K562 (cell line): Measurements from ENCODE around the gene HPSE2. TPM values are rescaled to one million over a fixed set of nuclear protein-coding genes. Genes with fewer than 3 reads are reported as not detected.
A peak's percentile ranks its signal among the peaks of the same experiment; 100 is the strongest.

Experiments
- CBX5 ChIP-seq: IDR thresholded peaks from 2 replicates; pipeline ENCODE4 v1.6.1; 2014; ENCODE audit warnings: low read depth, borderline replicate concordance
- GATAD2A ChIP-seq: fragments of 450-650 bp; IDR thresholded peaks from 2 replicates; pipeline ENCODE4 v1.6.1; 2017
- GTF2A2 ChIP-seq: IDR thresholded peaks from 2 replicates; pipeline ENCODE4 v1.6.1; 2016; ENCODE audit warnings: mild to moderate bottlenecking, missing genetic modification characterization, missing compliant biosample characterization
- HMG20A ChIP-seq: fragments of 450-650 bp; formaldehyde crosslinking; conservative IDR thresholded peaks from 2 replicates; pipeline ENCODE4 v1.4.0; 2020; ENCODE audit warnings: mild to moderate bottlenecking, mixed read lengths
- HNRNPH1 ChIP-seq: fragments of 200-400 bp; formaldehyde crosslinking; optimal IDR thresholded peaks from 2 replicates; pipeline ENCODE3; 2017; ENCODE audit warnings: low read depth, mild to moderate bottlenecking, low read length, moderate library complexity
- KAT2B ChIP-seq: IDR thresholded peaks from one replicate; pipeline ENCODE4 v1.6.1; 2012; ENCODE audit warnings: low read depth, mild to moderate bottlenecking, control low read depth, inconsistent platforms, low read length, moderate library complexity
- L3MBTL2 ChIP-seq: fragments of 450-650 bp; IDR thresholded peaks from 2 replicates; pipeline ENCODE4 v1.6.1; 2016; ENCODE audit warnings: mild to moderate bottlenecking, moderate library complexity
- MECOM ChIP-seq: fragments of 250-450 bp; sonication (Bioruptor Pico); IDR thresholded peaks from 2 replicates; pipeline ENCODE4 v1.8.0; 2022; ENCODE audit warnings: inconsistent platforms
- RFX5 ChIP-seq: IDR thresholded peaks from 2 replicates; pipeline ENCODE4 v1.6.1; 2011; ENCODE audit warnings: low read depth, mild to moderate bottlenecking, improper control_type of control experiment, low read length
- TAF9B ChIP-seq: fragments of 450-650 bp; IDR thresholded peaks from 2 replicates; pipeline ENCODE4 v1.6.1; 2018; ENCODE audit warnings: mild to moderate bottlenecking; ENCODE audit not compliant: partially characterized antibody
- TBP ChIP-seq: optimal IDR thresholded peaks from 2 replicates; pipeline ENCODE3; 2011; ENCODE audit warnings: low read depth, low read length, improper control_type of control experiment
- TCF3 ChIP-seq: sonication (generic); formaldehyde crosslinking; IDR thresholded peaks from 2 replicates; pipeline ENCODE4 v1.4.0; 2020; ENCODE audit warnings: mild to moderate bottlenecking, missing genetic modification reagents
- ZFP1 ChIP-seq: fragments of 450-650 bp; formaldehyde crosslinking; IDR thresholded peaks from 2 replicates; pipeline ENCODE4 v1.4.0; 2020; ENCODE audit warnings: mild to moderate bottlenecking, mixed read lengths
- ZFP30 ChIP-seq: fragments of 250-450 bp; sonication (Bioruptor Pico); IDR thresholded peaks from 2 replicates; pipeline ENCODE4 v1.8.0; 2022; ENCODE audit warnings: moderate library complexity, mild to moderate bottlenecking, inconsistent platforms, borderline replicate concordance
- ZFPM2 ChIP-seq: fragments of 250-450 bp; sonication (Bioruptor Pico); IDR thresholded peaks from 2 replicates; pipeline ENCODE4 v1.5.1; 2022; ENCODE audit warnings: mild to moderate bottlenecking
- ZNF133 ChIP-seq: fragments of 250-450 bp; sonication (Bioruptor Pico); IDR thresholded peaks from 2 replicates; pipeline ENCODE4 v1.4.0; 2020; ENCODE audit warnings: mild to moderate bottlenecking
- ZNF778 ChIP-seq: fragments of 450-650 bp; formaldehyde crosslinking; IDR thresholded peaks from 2 replicates; pipeline ENCODE4 v1.4.0; 2020; ENCODE audit warnings: mild to moderate bottlenecking, moderate library complexity
- polyA plus RNA-seq, 8 experiments: library from polyadenylated mRNA; depleted of rRNA in 4 of 8; stranded (reverse) in 5 of 8; unstranded in 3 of 8; fragments of >200 nt; fragmentation: Nextera tagmentation in 2 of 8; fragmentation: Illumina TruSeq in 1 of 8; extraction: Ambion mirVana in 2 of 8; extraction: Trizol in 1 of 8; gene quantifications; 2 replicates each; pipeline versions ENCODE4 v1.2.1 to v1.2.3, GENCODE V29; 2011 to 2014; ENCODE audit warnings: inconsistent platforms in 1 of 8, missing spikeins in 1 of 8
- total RNA-seq, 7 experiments: library from RNA; depleted of rRNA in 6 of 7; stranded (reverse); fragments of >200 nt in 6 of 7; fragmentation: Illumina TruSeq in 2 of 7; extraction: Trizol in 2 of 7; gene quantifications; 2 replicates each; pipeline versions ENCODE4 v1.2.1 to v1.2.3, GENCODE V29; 2011 to 2021; ENCODE audit warnings: low replicate concordance in 1 of 7
- TF ChIP-seq, protein P1 (sequence below): conservative IDR thresholded peaks from 2 replicates; pipeline ENCODE4 v1.6.1; 2011; ENCODE audit warnings: low read depth, mild to moderate bottlenecking, low read length; ENCODE audit not compliant: control insufficient read depth
- TF ChIP-seq, protein P2 (sequence below): sonication (generic); formaldehyde crosslinking; IDR thresholded peaks from 2 replicates; pipeline ENCODE4 v1.8.1; 2023; ENCODE audit warnings: mild to moderate bottlenecking, missing genetic modification reagents
- TF ChIP-seq, protein P3 (sequence below): fragments of 250-450 bp; sonication (Bioruptor Pico); IDR thresholded peaks from 2 replicates; pipeline ENCODE4 v1.4.0; 2020; ENCODE audit warnings: mild to moderate bottlenecking, moderate library complexity
- TF ChIP-seq, protein P4 (sequence below): fragments of 250-450 bp; sonication (Bioruptor Pico); IDR thresholded peaks from 2 replicates; pipeline ENCODE4 v1.5.0; 2021; ENCODE audit warnings: mild to moderate bottlenecking, moderate library complexity

Gene HPSE2
- total and polyA plus RNA-seq, 9 of the 15 experiments (the other 6 are each of a cell fraction or from before 2014, with no cell fraction given) = 0.03 to 0.10 (median 0.04) TPM; not detected in 2

DNA sequence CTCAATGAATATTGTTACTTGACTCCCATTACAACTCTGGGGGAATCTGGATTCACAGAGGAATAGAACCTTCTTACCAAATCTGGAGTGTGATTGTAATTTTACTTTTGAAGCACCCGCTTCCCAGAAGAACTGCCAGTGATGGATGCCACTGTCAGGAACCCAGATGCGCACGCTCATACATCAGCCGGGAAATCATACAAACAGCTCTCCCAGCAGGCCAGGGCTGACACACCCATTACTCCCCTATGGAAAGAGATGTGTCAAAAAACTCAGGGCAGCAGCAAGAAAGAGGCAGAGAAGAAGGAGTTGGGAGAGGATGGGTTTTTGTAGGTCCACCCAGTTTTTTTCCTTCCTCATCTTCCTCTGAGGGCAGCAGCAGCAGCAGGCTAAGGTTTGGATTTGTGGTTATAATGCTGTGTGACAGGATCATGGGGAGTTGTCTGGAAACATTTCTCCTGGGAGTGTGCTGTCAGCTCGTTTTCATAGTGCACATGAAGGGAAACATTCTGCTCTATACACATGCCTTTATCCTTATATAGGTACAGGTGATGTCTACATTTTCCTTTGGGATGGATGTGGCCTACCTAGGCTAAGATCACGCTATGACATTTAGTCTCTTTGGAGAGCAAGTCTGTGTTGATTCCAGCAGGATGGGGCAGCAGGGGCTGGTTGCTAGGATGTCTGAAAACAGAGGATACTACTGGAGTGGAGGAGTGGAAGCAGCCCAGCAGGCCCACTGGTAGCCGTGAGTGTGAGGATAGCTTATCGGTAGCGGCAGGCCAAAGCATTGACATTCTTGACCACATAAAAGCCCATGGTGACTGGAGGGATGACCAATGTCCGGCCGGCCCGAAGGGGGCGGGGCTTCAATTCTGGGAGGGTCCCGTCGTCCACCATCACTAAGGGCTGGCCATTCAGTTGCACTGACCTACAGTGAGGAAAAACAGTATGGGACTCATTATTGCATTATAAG lies 776.6 kb downstream of the HPSE2 start (continued):
- TF ChIP-seq ZNF133 (CRISPR knock-in tag) = no peak
- TF ChIP-seq, protein P1, sequence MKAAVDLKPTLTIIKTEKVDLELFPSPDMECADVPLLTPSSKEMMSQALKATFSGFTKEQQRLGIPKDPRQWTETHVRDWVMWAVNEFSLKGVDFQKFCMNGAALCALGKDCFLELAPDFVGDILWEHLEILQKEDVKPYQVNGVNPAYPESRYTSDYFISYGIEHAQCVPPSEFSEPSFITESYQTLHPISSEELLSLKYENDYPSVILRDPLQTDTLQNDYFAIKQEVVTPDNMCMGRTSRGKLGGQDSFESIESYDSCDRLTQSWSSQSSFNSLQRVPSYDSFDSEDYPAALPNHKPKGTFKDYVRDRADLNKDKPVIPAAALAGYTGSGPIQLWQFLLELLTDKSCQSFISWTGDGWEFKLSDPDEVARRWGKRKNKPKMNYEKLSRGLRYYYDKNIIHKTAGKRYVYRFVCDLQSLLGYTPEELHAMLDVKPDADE = peak; percentile 67; the same call in 1 of the 2 replicates
- TF ChIP-seq ZFP30 (CRISPR knock-in tag) = no peak
- TF ChIP-seq TBP = peak; percentile 24
- TF ChIP-seq GATAD2A = no peak
- TF ChIP-seq KAT2B = no peak
- TF ChIP-seq TAF9B = peak; percentile 15
- TF ChIP-seq HMG20A (CRISPR knock-in tag) = no peak
- no peak; the same call in 1 of the 2 replicates for TF ChIP-seq L3MBTL2
- no peak for TF ChIP-seq ZFP1 (CRISPR knock-in tag)
- TF ChIP-seq, protein P2, sequence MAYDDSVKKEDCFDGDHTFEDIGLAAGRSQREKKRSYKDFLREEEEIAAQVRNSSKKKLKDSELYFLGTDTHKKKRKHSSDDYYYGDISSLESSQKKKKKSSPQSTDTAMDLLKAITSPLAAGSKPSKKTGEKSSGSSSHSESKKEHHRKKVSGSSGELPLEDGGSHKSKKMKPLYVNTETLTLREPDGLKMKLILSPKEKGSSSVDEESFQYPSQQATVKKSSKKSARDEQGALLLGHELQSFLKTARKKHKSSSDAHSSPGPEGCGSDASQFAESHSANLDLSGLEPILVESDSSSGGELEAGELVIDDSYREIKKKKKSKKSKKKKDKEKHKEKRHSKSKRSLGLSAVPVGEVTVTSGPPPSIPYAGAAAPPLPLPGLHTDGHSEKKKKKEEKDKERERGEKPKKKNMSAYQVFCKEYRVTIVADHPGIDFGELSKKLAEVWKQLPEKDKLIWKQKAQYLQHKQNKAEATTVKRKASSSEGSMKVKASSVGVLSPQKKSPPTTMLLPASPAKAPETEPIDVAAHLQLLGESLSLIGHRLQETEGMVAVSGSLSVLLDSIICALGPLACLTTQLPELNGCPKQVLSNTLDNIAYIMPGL = no peak
- no peak for TF ChIP-seq ZFPM2
- TF ChIP-seq CBX5 = no peak
- TF ChIP-seq GTF2A2 (tag) = no peak
- TF ChIP-seq, protein P3, sequence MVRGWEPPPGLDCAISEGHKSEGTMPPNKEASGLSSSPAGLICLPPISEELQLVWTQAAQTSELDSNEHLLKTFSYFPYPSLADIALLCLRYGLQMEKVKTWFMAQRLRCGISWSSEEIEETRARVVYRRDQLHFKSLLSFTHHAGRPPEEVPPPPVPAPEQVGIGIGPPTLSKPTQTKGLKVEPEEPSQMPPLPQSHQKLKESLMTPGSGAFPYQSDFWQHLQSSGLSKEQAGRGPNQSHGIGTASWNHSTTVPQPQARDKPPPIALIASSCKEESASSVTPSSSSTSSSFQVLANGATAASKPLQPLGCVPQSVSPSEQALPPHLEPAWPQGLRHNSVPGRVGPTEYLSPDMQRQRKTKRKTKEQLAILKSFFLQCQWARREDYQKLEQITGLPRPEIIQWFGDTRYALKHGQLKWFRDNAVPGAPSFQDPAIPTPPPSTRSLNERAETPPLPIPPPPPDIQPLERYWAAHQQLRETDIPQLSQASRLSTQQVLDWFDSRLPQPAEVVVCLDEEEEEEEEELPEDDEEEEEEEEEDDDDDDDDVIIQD (CRISPR knock-in tag) = no peak
- no peak for TF ChIP-seq HNRNPH1
- TF ChIP-seq RFX5 = no peak
- TF ChIP-seq ZNF778 = no peak
- no peak for TF ChIP-seq MECOM
- TF ChIP-seq TCF3 (CRISPR knock-in tag) = peak; percentile 91
- TF ChIP-seq, protein P4, sequence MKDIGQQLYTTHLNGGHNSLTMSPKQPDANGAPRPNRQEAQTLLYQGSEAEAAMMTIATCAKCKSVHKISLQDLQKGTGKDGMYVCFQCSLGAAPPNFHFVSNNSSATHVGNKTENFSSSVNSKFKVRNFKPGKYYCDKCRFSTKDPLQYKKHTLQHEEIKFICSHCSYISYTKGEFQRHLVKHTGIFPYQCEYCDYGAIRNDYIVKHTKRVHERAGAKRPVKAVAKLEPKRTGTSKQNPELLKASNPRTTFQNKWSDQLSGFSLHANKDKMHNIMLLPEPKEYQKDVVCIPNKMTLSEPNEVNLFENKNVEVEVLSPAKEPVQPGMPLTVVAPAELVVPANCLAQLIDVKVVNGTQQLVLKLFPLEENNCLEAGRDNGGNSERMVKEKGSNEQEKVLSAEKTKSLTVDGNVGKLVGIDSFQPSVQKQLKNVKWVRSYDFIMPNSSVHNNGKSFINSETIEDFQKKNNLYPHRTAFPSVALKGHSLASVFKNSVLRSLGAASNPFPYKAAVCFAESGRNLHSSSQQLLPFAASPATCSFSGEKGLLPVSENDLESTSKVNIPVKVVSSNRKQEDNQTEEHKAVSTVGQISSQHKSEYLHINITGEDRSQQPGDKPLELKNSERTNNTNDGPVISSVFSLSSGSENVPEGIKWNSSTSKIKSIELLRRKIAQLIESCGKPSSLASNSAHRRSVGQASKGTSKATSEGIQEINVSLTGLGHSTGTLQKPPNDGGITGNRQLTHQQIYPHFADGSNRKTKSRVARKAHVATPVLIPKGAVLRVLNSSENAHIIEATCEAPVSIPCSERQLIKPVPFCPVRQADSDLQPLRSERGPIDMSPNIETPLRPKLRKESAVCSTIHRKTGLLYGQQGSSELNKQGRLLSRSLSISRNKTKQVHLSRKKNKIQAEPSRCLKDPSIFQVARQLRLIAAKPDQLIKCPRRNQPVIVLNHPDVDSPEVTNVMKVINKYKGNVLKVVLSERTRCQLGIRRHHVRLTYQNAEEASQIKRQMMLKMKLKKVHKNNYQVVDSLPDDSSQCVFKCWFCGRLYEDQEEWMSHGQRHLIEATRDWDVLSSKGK (CRISPR knock-in tag) = no peak
